ENCODE measurements around the gene ANTXR1.

DNA sequence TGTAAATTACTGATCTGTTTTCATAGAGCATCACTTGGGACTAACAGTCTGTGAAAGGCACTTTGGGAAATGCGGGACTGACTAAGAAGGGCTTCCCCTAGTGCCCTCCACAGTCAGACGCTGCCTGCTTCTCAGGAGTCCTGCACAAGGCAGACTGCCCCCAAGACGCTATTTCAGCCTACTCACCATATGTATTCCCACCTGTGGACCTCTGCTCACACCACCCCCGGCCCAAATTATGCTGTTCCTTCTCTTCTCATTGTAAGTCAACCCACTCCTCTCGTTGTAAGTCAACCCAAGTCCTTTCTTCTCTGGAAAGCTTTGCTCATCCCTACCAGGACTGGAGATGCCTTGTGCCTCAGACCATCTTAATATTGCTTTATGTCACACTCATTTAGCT lies 198.7 kb downstream of the ANTXR1 start:
- TF ChIP-seq, protein P1, sequence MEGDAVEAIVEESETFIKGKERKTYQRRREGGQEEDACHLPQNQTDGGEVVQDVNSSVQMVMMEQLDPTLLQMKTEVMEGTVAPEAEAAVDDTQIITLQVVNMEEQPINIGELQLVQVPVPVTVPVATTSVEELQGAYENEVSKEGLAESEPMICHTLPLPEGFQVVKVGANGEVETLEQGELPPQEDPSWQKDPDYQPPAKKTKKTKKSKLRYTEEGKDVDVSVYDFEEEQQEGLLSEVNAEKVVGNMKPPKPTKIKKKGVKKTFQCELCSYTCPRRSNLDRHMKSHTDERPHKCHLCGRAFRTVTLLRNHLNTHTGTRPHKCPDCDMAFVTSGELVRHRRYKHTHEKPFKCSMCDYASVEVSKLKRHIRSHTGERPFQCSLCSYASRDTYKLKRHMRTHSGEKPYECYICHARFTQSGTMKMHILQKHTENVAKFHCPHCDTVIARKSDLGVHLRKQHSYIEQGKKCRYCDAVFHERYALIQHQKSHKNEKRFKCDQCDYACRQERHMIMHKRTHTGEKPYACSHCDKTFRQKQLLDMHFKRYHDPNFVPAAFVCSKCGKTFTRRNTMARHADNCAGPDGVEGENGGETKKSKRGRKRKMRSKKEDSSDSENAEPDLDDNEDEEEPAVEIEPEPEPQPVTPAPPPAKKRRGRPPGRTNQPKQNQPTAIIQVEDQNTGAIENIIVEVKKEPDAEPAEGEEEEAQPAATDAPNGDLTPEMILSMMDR (IDR thresholded peaks at IDR 0.05): no peak
- TF ChIP-seq POLR2AphosphoS5 (IDR thresholded peaks at IDR 0.05; ENCODE audit: low read depth, low read length) (no peak), EP300 (IDR thresholded peaks at IDR 0.05; ENCODE audit: borderline replicate concordance in 1 of 2, low read depth in 1 of 2, low read length in 1 of 2) (no peak)

Data from SK-N-SH (cell line).